ENCODE results near the gene WDR70.

WDR70 gene

GRCh38 chr5:37739817-37740261 is 360.7 kb downstream of the WDR70 start:
- Mint-ChIP-seq H3K4me3 (no peak overlapping the region), H3K4me1 (ENCODE audit: low read depth) (peaks cover 16% of the 10 kb centered on the region), H3K36me3 (ENCODE audit: low read depth) (peaks cover 31% of the 10 kb centered on the region), H3K27me3 (ENCODE audit: low read depth) (no peaks in the 10 kb centered on the region), H3K27ac (no peak overlapping the region), H3K9me3 (peaks cover 20% of the 10 kb centered on the region)

- H3K4me3 Mint-ChIP-seq, result no peak overlapping the region
- H3K4me1 Mint-ChIP-seq (ENCODE audit: low read depth), result peaks cover 14% of the 10 kb centered on the region
- H3K27me3 Mint-ChIP-seq (ENCODE audit: low read depth), result no peaks in the 10 kb centered on the region
- H3K27ac Mint-ChIP-seq, result no peak overlapping the region
- H3K9me3 Mint-ChIP-seq, result peaks cover 24% of the 10 kb centered on the region
- peaks cover 31% of the 10 kb centered on the region for H3K36me3 Mint-ChIP-seq (ENCODE audit: low read depth)
Measured at GRCh38 chr5:37740331-37741066, 361.4 kb downstream of the WDR70 start.

GRCh38 chr5:37742111-37742510 is 363.0 kb downstream of the WDR70 start:
- peaks cover 9% of the 10 kb centered on the region for H3K4me1 Mint-ChIP-seq (ENCODE audit: low read depth)
- H3K27me3 Mint-ChIP-seq (ENCODE audit: low read depth), result no peaks in the 10 kb centered on the region
- peaks cover 37% of the 10 kb centered on the region for H3K9me3 Mint-ChIP-seq
- no peak overlapping the region for H3K4me3 Mint-ChIP-seq
- H3K27ac Mint-ChIP-seq, result no peak overlapping the region
- H3K36me3 Mint-ChIP-seq (ENCODE audit: low read depth), result peaks cover 34% of the 10 kb centered on the region

- Mint-ChIP-seq H3K9me3 (peaks cover 16% of the 10 kb centered on the region), H3K4me3 (no peak overlapping the region), H3K27me3 (ENCODE audit: low read depth) (no peaks in the 10 kb centered on the region), H3K36me3 (ENCODE audit: low read depth) (peaks cover 8% of the 10 kb centered on the region), H3K27ac (no peak overlapping the region), H3K4me1 (ENCODE audit: low read depth) (no peaks in the 10 kb centered on the region)
Measured at GRCh38 chr5:37751227-37751626, 372.1 kb downstream of the WDR70 start.

- H3K27ac Mint-ChIP-seq, result no peak overlapping the region
- no peaks in the 10 kb centered on the region for H3K4me1 Mint-ChIP-seq (ENCODE audit: low read depth)
- no peak overlapping the region for H3K4me3 Mint-ChIP-seq
- H3K36me3 Mint-ChIP-seq (ENCODE audit: low read depth), result peaks cover 8% of the 10 kb centered on the region
- no peaks in the 10 kb centered on the region for H3K27me3 Mint-ChIP-seq (ENCODE audit: low read depth)
- peaks cover 7% of the 10 kb centered on the region for H3K9me3 Mint-ChIP-seq
Measured at GRCh38 chr5:37754976-37755375, 375.9 kb downstream of the WDR70 start.

- H3K9me3 Mint-ChIP-seq, result peaks cover 7% of the 10 kb centered on the region
- no peaks in the 10 kb centered on the region for H3K27me3 Mint-ChIP-seq (ENCODE audit: low read depth)
- H3K36me3 Mint-ChIP-seq (ENCODE audit: low read depth), result peaks cover 8% of the 10 kb centered on the region
- no peaks in the 10 kb centered on the region for H3K4me1 Mint-ChIP-seq (ENCODE audit: low read depth)
- H3K27ac Mint-ChIP-seq, result no peak overlapping the region
- no peak overlapping the region for H3K4me3 Mint-ChIP-seq
Measured at GRCh38 chr5:37755581-37755980, 376.5 kb downstream of the WDR70 start.

GRCh38 chr5:37756248-37756647 is 377.1 kb downstream of the WDR70 start:
- Mint-ChIP-seq H3K9me3 (peaks cover 7% of the 10 kb centered on the region), H3K27me3 (ENCODE audit: low read depth) (no peaks in the 10 kb centered on the region), H3K36me3 (ENCODE audit: low read depth) (peaks cover 8% of the 10 kb centered on the region), H3K4me3 (no peak overlapping the region), H3K4me1 (ENCODE audit: low read depth) (no peaks in the 10 kb centered on the region), H3K27ac (no peak overlapping the region)

- no peaks in the 10 kb centered on the region for H3K27me3 Mint-ChIP-seq (ENCODE audit: low read depth)
- H3K4me1 Mint-ChIP-seq (ENCODE audit: low read depth), result no peaks in the 10 kb centered on the region
- peaks cover 8% of the 10 kb centered on the region for H3K36me3 Mint-ChIP-seq (ENCODE audit: low read depth)
- H3K27ac Mint-ChIP-seq, result no peak overlapping the region
- H3K4me3 Mint-ChIP-seq, result no peak overlapping the region
- peaks cover 7% of the 10 kb centered on the region for H3K9me3 Mint-ChIP-seq
Measured at GRCh38 chr5:37757980-37758582, 379.0 kb downstream of the WDR70 start.

- no peaks in the 10 kb centered on the region for H3K36me3 Mint-ChIP-seq (ENCODE audit: low read depth)
- H3K27me3 Mint-ChIP-seq (ENCODE audit: low read depth), result no peaks in the 10 kb centered on the region
- H3K4me1 Mint-ChIP-seq (ENCODE audit: low read depth), result no peaks in the 10 kb centered on the region
- H3K27ac Mint-ChIP-seq, result no peak overlapping the region
- H3K4me3 Mint-ChIP-seq, result no peak overlapping the region
- H3K9me3 Mint-ChIP-seq, result peaks cover 3% of the 10 kb centered on the region
Measured at GRCh38 chr5:37767251-37767650, 388.1 kb downstream of the WDR70 start.

- Mint-ChIP-seq H3K4me1 (ENCODE audit: low read depth) (no peaks in the 10 kb centered on the region), H3K9me3 (peaks cover 5% of the 10 kb centered on the region), H3K27ac (no peak overlapping the region), H3K27me3 (ENCODE audit: low read depth) (no peaks in the 10 kb centered on the region), H3K36me3 (ENCODE audit: low read depth) (no peaks in the 10 kb centered on the region), H3K4me3 (no peak overlapping the region)
Measured at GRCh38 chr5:37767961-37768360, 388.8 kb downstream of the WDR70 start.

GRCh38 chr5:37768371-37768770 is 389.3 kb downstream of the WDR70 start:
- Mint-ChIP-seq H3K9me3 (peaks cover 8% of the 10 kb centered on the region), H3K27me3 (ENCODE audit: low read depth) (no peaks in the 10 kb centered on the region), H3K36me3 (ENCODE audit: low read depth) (no peaks in the 10 kb centered on the region), H3K27ac (no peak overlapping the region), H3K4me1 (ENCODE audit: low read depth) (no peaks in the 10 kb centered on the region), H3K4me3 (no peak overlapping the region)

GRCh38 chr5:37769108-37769507 is 390.0 kb downstream of the WDR70 start:
- H3K4me1 Mint-ChIP-seq (ENCODE audit: low read depth), result no peaks in the 10 kb centered on the region
- no peak overlapping the region for H3K4me3 Mint-ChIP-seq
- no peak overlapping the region for H3K27ac Mint-ChIP-seq
- peaks cover 14% of the 10 kb centered on the region for H3K9me3 Mint-ChIP-seq
- H3K36me3 Mint-ChIP-seq (ENCODE audit: low read depth), result no peaks in the 10 kb centered on the region
- H3K27me3 Mint-ChIP-seq (ENCODE audit: low read depth), result no peaks in the 10 kb centered on the region

GRCh38 chr5:37769840-37770239 is 390.7 kb downstream of the WDR70 start:
- H3K4me1 Mint-ChIP-seq (ENCODE audit: low read depth), result no peaks in the 10 kb centered on the region
- H3K27ac Mint-ChIP-seq, result no peak overlapping the region
- H3K27me3 Mint-ChIP-seq (ENCODE audit: low read depth), result no peaks in the 10 kb centered on the region
- H3K9me3 Mint-ChIP-seq, result peaks cover 14% of the 10 kb centered on the region
- no peaks in the 10 kb centered on the region for H3K36me3 Mint-ChIP-seq (ENCODE audit: low read depth)
- H3K4me3 Mint-ChIP-seq, result no peak overlapping the region

GRCh38 chr5:37770786-37771185 is 391.7 kb downstream of the WDR70 start:
- Mint-ChIP-seq H3K27me3 (ENCODE audit: low read depth) (no peaks in the 10 kb centered on the region), H3K4me1 (ENCODE audit: low read depth) (no peaks in the 10 kb centered on the region), H3K27ac (no peak overlapping the region), H3K36me3 (ENCODE audit: low read depth) (no peaks in the 10 kb centered on the region), H3K4me3 (no peak overlapping the region), H3K9me3 (peaks cover 21% of the 10 kb centered on the region)

- Mint-ChIP-seq H3K4me1 (ENCODE audit: low read depth) (no peaks in the 10 kb centered on the region), H3K9me3 (peaks cover 25% of the 10 kb centered on the region), H3K27ac (no peak overlapping the region), H3K27me3 (ENCODE audit: low read depth) (no peaks in the 10 kb centered on the region), H3K4me3 (no peak overlapping the region), H3K36me3 (ENCODE audit: low read depth) (no peaks in the 10 kb centered on the region)
Measured at GRCh38 chr5:37771203-37771611, 392.1 kb downstream of the WDR70 start.
